ENCODE measurements around the gene SPATS2L.

GRCh38 chr2:200455958-200456421 is 149.5 kb downstream of the SPATS2L start:
- TF ChIP-seq CTCF (IDR thresholded peaks at IDR 0.05; ENCODE audit: low read length) (no peak), EZH2 (optimal IDR thresholded peaks at IDR 0.05; ENCODE audit: low read depth, low read length) (no peak)

Data from MM.1S (cell line).